Right lobe of liver (tissue), 4 donors: ENCODE data around the gene MFN2.

Experiments
- CTCF ChIP-seq, 4 donors: fragments of 200-600 bp in 3 of 4; fragments of 450-650 bp in 1 of 4; IDR thresholded peaks; one replicate each; pipeline versions ENCODE4 v1.5.1 to v1.8.0; 2016 to 2022; ENCODE audit warnings: antibody characterized with exemption in 4 of 4, mild to moderate bottlenecking in 2 of 4
- POLR2A ChIP-seq: fragments of 450-650 bp; IDR thresholded peaks from one replicate; pipeline ENCODE4 v1.6.1; 2017; ENCODE audit warnings: antibody characterized with exemption, mild to moderate bottlenecking
- donor health status: DM: no; HTN: no; CAD: no.
- donor health status: DM: no; HTN: no; CAD: no.
- donor health status: DM: no; HTN: yes; CAD: no.

DNA sequence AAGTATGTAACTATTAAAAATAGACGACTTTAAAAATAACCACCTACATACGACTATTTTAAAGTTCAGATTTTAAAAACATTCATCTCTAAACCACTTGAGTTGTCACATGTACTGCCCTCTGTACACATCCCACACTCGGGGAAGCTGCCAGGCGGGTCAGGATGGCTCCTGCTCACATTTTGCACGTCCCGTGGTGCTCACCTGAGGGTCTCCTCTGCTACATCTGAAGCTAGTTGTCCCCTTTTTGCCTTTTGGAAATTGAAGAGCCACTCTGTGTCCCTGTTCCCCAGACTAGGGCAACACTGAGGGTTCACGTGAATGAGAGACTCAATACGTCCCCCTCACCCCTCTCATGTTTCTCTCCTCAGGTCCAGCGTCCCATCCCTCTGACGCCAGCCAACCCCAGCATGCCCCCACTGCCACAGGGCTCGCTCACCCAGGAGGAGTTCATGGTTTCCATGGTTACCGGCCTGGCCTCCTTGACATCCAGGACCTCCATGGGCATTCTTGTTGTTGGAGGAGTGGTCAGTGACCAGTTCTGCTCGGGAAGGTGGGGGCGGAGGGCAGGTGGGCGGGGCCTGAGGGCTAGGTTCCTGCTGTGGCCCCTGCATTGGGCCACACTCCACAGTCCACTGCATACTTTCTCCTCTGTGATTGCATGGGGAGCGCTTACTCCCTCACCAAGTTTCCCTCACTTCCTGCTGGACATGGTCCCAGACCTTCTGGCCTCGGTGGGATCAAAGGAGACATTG lies 26.1 kb downstream of the MFN2 start:
- no peak for TF ChIP-seq CTCF (IDR thresholded peaks at IDR 0.05)
- TF ChIP-seq POLR2A = no peak
